Fibroblast of the aortic adventitia (primary cell): ENCODE measurements around the gene DCC. TPM values are rescaled to one million over a fixed set of nuclear protein-coding genes. Genes with fewer than 3 reads are reported as not detected.

Experiments used
- DNase-seq: peaks from one replicate; pipeline ENCODE4 v3.0.0-alpha.2; 2010; ENCODE audit warnings: low read depth
- H3K4me3 ChIP-seq: 2 replicates; pipeline ENCODE4 v1.5.1; 2011; ENCODE audit warnings: low read depth, mild to moderate bottlenecking, control low read depth, low read length, moderate library complexity
- CTCF ChIP-seq: IDR thresholded peaks from 2 replicates; pipeline ENCODE4 v1.5.1; 2011; ENCODE audit warnings: mild to moderate bottlenecking, low read length, control low read depth, inconsistent platforms; ENCODE audit not compliant: insufficient read depth
- total RNA-seq: library from RNA; depleted of rRNA; stranded (reverse); fragments of >200 nt; gene quantifications from 2 replicates; pipeline ENCODE4 v1.2.3, GENCODE V29; 2012; ENCODE audit warnings: low replicate concordance

The DCC gene
- total RNA-seq, 1 donor, result 0.09 TPM

DNA sequence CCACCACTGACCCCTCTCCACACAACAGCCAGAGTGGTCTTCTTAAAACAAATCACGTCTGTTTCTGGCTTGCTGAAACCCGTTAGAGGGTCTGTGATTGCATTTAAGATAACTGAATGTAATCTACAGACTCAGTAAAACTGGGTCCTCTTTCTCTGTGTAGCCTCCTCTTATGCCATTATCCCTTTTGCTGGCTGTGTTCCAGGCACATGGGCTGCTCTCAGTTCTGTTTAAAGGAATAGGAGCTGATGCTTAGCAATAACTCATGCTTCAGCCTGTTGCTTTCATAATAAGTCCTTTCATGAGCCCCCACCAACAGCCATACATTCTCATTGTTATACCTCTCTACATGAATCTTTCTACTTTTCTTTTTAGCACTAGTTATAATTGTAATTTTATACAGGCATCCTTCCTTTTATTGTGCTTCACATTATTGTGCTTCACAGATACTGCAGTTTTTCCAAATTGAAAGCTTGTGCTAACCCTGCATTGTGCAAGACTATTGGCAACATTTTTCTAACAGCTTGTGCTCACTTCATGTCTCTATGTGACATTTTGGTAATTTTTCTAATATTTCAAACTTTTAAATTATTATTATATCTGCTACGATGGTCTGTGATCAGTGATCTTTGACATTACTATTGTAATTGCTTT lies 1101.9 kb downstream of the DCC start:
- DNase-seq, result no peak
- TF ChIP-seq CTCF, result no peak
- H3K4me3 ChIP-seq, result no peak overlapping the region

- no peak for DNase-seq
- TF ChIP-seq CTCF, result no peak
- H3K4me3 ChIP-seq, result no peak overlapping the region
These were observed 1102.4 kb downstream of the DCC start for GRCh38 chr18:53442415-53442783.

- no peak overlapping the region for H3K4me3 ChIP-seq
- no peak for TF ChIP-seq CTCF
- DNase-seq, result no peak
These were observed 1103.3 kb downstream of the DCC start for GRCh38 chr18:53443336-53443735.

DNA sequence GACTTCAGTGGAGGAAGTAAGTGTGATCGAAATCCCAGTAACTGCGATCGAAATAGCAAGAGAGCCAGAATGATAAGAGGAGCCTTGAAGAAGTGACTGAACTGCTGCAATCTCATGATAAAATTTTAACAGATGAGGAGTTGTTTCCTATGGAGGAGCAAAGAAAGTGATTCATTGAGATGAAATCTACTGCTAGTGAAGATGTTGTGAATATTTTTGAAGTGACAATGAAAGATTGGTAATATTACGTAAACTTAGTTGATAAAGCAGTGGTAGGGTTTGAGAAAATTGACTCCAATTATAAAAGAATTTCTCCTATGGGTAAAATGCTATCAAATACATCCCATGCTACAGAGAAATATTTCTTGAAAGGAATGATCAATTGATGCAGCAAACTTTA lies 1103.8 kb downstream of the DCC start:
- no peak overlapping the region for H3K4me3 ChIP-seq
- DNase-seq, result no peak

DNA sequence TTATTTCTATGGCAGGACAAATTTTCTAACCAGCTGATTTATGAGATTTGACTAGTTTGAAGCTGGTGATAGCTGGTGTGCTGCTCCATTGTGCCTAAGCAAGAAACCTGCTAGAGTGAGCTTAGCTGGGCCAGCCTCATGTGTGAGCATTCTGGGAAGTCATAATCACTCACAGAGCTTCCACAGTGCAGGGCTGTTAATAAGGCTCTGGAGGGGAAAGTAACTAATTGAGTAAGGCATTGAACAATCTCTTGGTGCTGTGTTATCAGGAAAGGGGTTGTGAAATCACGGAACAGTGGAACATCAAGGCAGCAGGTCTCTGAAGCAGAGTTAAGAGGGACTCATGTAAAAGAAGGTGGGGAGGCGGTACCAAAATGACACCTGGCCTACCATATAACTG lies 1111.9 kb downstream of the DCC start:
- no peak for TF ChIP-seq CTCF
- H3K4me3 ChIP-seq, result no peak overlapping the region
- no peak for DNase-seq

More for the DNA sequence above, 1103.8 kb downstream of the DCC start:
- no peak for TF ChIP-seq CTCF

DNA sequence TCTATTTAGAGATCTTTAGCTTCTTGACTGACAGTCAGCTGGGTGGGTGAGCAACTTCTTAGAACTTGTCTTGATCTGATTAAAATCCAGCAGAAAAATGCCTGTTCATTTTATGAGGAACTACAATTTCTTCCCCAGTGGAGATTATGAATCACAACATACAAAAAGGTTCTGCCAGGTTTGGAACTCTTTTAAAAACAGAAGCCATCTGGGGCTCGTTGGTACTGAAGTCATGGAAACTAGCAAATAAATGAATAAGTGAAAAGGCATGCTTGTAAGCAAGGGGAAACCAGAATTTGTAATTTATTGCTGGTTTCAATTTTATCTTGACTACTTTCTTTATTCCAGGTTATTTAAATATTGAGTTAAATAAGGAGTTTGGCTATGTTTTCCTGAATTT lies 1117.1 kb downstream of the DCC start:
- no peak for DNase-seq
- H3K4me3 ChIP-seq, result no peak overlapping the region
- no peak for TF ChIP-seq CTCF

- TF ChIP-seq CTCF, result no peak
- no peak for DNase-seq
- H3K4me3 ChIP-seq, result no peak overlapping the region
These were observed 1118.3 kb downstream of the DCC start for GRCh38 chr18:53458268-53458667.
